Endodermal cell (in vitro differentiated cells): ENCODE measurements around the gene OTOP3. TPM values are rescaled to one million over a fixed set of nuclear protein-coding genes. Genes with fewer than 3 reads are reported as not detected.

ENCODE experiments used
- DNase-seq: peaks from one replicate; pipeline ENCODE4 v3.0.0-alpha.2; 2017
- H3K27ac ChIP-seq: 2 replicates; pipeline ENCODE4 v1.5.1; 2013; ENCODE audit warnings: mild to moderate bottlenecking, low read depth, low read length, moderate library complexity
- H3K27me3 ChIP-seq: 2 replicates; pipeline ENCODE4 v1.6.1; 2013; ENCODE audit warnings: mild to moderate bottlenecking, low read length, moderate library complexity; ENCODE audit not compliant: insufficient read depth, control insufficient read depth, poor library complexity, severe bottlenecking
- H3K36me3 ChIP-seq: 2 replicates; pipeline ENCODE4 v1.7.0; 2013; ENCODE audit warnings: mild to moderate bottlenecking, low read length, moderate library complexity; ENCODE audit not compliant: control insufficient read depth, insufficient read depth
- H3K4me1 ChIP-seq: one replicate; pipeline ENCODE4 v1.7.0; 2013; ENCODE audit warnings: low read length; ENCODE audit not compliant: control insufficient read depth, insufficient read depth
- H3K4me3 ChIP-seq: 2 replicates; pipeline ENCODE4 v1.5.1; 2013; ENCODE audit warnings: mild to moderate bottlenecking, low read length, moderate library complexity
- H3K9ac ChIP-seq: 2 replicates; pipeline ENCODE4 v1.6.1; 2013; ENCODE audit warnings: mild to moderate bottlenecking, low read length, moderate library complexity; ENCODE audit not compliant: poor library complexity, severe bottlenecking; ENCODE audit errors: extremely low read depth
- H3K9me3 ChIP-seq: 2 replicates; pipeline ENCODE4 v1.6.1; 2013; ENCODE audit warnings: mild to moderate bottlenecking, low read length, moderate library complexity; ENCODE audit not compliant: control insufficient read depth
- H3K27ac Mint-ChIP-seq: 2 replicates; pipeline ENCODE4 v1.8.0; 2020; ENCODE audit warnings: mixed read lengths
- H3K27me3 Mint-ChIP-seq: 2 replicates; pipeline ENCODE4 v1.8.0; 2021; ENCODE audit warnings: mild to moderate bottlenecking, mixed read lengths; ENCODE audit not compliant: insufficient read depth
- H3K36me3 Mint-ChIP-seq: 2 replicates; pipeline ENCODE4 v1.8.0; 2020; ENCODE audit warnings: low read depth, mixed read lengths
- H3K4me1 Mint-ChIP-seq: 2 replicates; pipeline ENCODE4 v1.8.0; 2020; ENCODE audit warnings: mixed read lengths
- H3K4me3 Mint-ChIP-seq: 2 replicates; pipeline ENCODE4 v1.8.0; 2020; ENCODE audit warnings: mild to moderate bottlenecking, moderate library complexity, mixed read lengths
- H3K9me3 Mint-ChIP-seq: 2 replicates; pipeline ENCODE4 v1.8.0; 2020; ENCODE audit warnings: mild to moderate bottlenecking, mixed read lengths
- CTCF ChIP-seq: fragments of 200-600 bp; sonication (generic); conservative IDR thresholded peaks from 2 replicates; pipeline ENCODE4 v1.5.0; 2021; ENCODE audit warnings: antibody characterized with exemption, mild to moderate bottlenecking
- WGBS, 2 experiments: methylation state at CpG; one replicate each; pipeline versions ENCODE4 v1.1.5 to v1.1.7; 2013; ENCODE audit warnings: missing lambda C conversion rate in 2 of 2, mixed read lengths in 1 of 2; ENCODE audit not compliant: insufficient coverage in 1 of 2, insufficient read length in 1 of 2; 5-methylcytosine and 5-hydroxymethylcytosine counted together
- total RNA-seq, 2 donors: library from RNA; stranded (reverse); fragmentation: NEBNext Ultra II Directional in 1 of 2; extraction: Animal tissue kit (Norgen Biotek cat#: 25700) in 1 of 2; gene quantifications; 2 replicates in 1 of 2; 3 replicates in 1 of 2; pipeline ENCODE4 v1.2.1, GENCODE V29; 2021

Gene OTOP3
- total RNA-seq, 2 donors from 2014 or later: not detected

GRCh38 chr17:74970395-74970794 lies 34.7 kb downstream of the OTOP3 start:
- H3K36me3 ChIP-seq: no peaks in the 10 kb centered on the region
- no peaks in the 10 kb centered on the region for H3K9me3 Mint-ChIP-seq
- H3K9ac ChIP-seq: no peak overlapping the region

GRCh38 chr17:74971069-74971841 lies 35.6 kb downstream of the OTOP3 start:
- 90 to 93% methylated on average over 3 to 8 of the region's 8 CpGs for WGBS, 2 experiments
- no peak overlapping the region for H3K9ac ChIP-seq
- no peaks in the 10 kb centered on the region for H3K9me3 ChIP-seq
- H3K36me3 ChIP-seq: no peaks in the 10 kb centered on the region
- no peak for TF ChIP-seq CTCF
- Mint-ChIP-seq H3K36me3 (no peaks in the 10 kb centered on the region), H3K27me3 (peaks cover 57% of the 10 kb centered on the region), H3K27ac (no peak overlapping the region), H3K4me1 (no peaks in the 10 kb centered on the region), H3K4me3 (peak overlapping the region; percentile 51), H3K9me3 (no peaks in the 10 kb centered on the region)
- H3K4me1 ChIP-seq: no peaks in the 10 kb centered on the region
- peak; percentile 42 for DNase-seq
- H3K4me3 ChIP-seq: no peak overlapping the region
- peak overlapping the region; percentile 38 for H3K27ac ChIP-seq
- H3K27me3 ChIP-seq: peaks cover 55% of the 10 kb centered on the region

More at GRCh38 chr17:74970395-74970794, 34.7 kb downstream of the OTOP3 start:
- no peak overlapping the region for H3K4me3 ChIP-seq
- no peaks in the 10 kb centered on the region for H3K36me3 Mint-ChIP-seq
- no peak overlapping the region for H3K27ac ChIP-seq
- no peak overlapping the region for H3K27ac Mint-ChIP-seq
- no peaks in the 10 kb centered on the region for H3K9me3 ChIP-seq
- DNase-seq: peak; percentile 46
- H3K4me1 ChIP-seq: no peaks in the 10 kb centered on the region
- H3K4me1 Mint-ChIP-seq: no peaks in the 10 kb centered on the region
- H3K27me3 ChIP-seq: peaks cover 49% of the 10 kb centered on the region
- WGBS, 2 experiments: 90 to 94% methylated on average over 1 to 3 of the region's 3 CpGs
- TF ChIP-seq CTCF: no peak
- peaks cover 48% of the 10 kb centered on the region for H3K27me3 Mint-ChIP-seq
- H3K4me3 Mint-ChIP-seq: no peak overlapping the region

- peaks cover 58% of the 10 kb centered on the region for H3K27me3 Mint-ChIP-seq
- no peaks in the 10 kb centered on the region for H3K4me1 ChIP-seq
- DNase-seq: no peak
- H3K4me3 Mint-ChIP-seq: peak overlapping the region; percentile 51
- peaks cover 55% of the 10 kb centered on the region for H3K27me3 ChIP-seq
- no peak for TF ChIP-seq CTCF
- H3K9me3 ChIP-seq: no peaks in the 10 kb centered on the region
- no peaks in the 10 kb centered on the region for H3K36me3 ChIP-seq
- H3K9ac ChIP-seq: no peak overlapping the region
- H3K36me3 Mint-ChIP-seq: no peaks in the 10 kb centered on the region
- no peaks in the 10 kb centered on the region for H3K4me1 Mint-ChIP-seq
- no peaks in the 10 kb centered on the region for H3K9me3 Mint-ChIP-seq
- H3K27ac ChIP-seq: peak overlapping the region; percentile 38
- H3K4me3 ChIP-seq: no peak overlapping the region
- 24 to 29% methylated on average over 6 to 9 of the region's 9 CpGs for WGBS, 2 experiments
- no peak overlapping the region for H3K27ac Mint-ChIP-seq
These were observed 36.1 kb downstream of the OTOP3 start for GRCh38 chr17:74971842-74972106.
